GM21723 (cell line): ENCODE data around the gene TMEM201.

ENCODE experiments used
- ATAC-seq: cut with Tn5 transposase; IDR thresholded peaks from one replicate; pipeline ENCODE4 v1.9.1; 2021; ENCODE audit warnings: mild to moderate bottlenecking, moderate library complexity; ENCODE audit not compliant: unreplicated experiment

TMEM201 gene

DNA sequence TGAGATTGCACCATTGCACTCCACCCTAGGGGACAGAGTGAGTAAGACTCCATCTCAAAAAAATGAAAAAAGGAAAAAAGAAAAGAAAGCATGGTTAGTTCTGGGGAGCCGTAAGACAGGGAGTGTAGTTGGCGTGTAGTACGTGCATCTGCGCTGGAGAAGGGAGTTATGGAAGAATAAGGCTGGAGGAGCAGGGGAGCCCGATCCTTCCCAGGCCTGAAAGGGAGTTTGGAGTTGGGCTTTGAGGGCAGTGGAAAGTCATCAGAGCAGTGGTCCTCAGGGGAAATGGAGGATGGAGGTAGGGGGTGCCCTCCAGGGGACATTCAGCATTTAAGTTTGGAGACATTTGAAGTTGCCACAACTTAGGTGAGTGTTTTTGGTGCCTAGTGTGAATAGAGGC lies 11.3 kb upstream of the TMEM201 start:
- ATAC-seq: no peak

DNA sequence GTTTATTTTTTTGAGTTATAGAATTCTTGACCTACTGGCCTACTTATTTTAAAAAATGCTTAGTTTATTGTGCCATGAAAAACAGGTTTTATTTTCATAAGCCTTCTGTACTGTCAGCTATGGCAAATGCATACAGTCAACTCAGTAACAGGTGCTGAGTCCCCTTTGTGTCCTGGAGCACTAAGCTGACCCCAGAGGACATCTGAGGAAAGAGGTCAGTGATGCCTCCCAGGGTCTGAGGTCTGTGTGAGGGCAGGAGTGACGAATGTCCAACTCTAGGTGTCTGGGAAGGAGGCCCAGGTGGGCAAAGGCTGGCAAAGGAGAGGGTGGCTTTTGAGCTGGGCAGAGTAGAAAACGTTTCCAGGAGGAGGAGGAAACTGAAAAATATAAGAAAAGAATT lies 7.8 kb upstream of the TMEM201 start:
- ATAC-seq: no peak

DNA sequence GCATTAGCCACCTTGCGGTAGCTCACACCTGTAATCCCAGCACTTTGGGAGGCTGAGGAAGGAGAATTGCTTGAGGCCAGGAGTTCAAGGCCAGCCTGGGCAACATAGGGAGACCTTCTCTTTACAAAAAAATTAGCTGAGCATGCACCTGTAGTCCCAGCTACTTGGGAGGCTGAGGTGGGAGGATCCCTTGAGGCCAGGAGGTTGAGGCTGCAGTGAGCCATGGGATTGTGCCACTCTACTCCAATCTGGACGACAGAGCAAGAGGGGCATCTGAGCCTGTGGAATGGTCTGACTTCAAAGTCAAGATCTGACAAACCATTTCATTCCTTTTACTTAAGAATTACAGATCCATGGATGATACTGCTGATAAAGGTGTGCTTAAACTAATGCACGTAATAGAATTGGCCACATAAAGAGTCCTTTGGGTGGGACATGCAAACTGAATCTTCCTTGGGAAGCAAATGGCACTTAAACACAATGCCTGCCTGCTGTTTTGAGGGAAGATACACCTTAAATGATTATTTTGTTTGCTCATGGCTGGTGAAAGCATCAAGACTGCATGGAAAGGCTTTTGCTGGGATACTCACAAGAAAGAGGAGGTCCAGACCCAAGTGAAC lies 2.5 kb upstream of the TMEM201 start:
- no peak for ATAC-seq

GRCh38 chr1:9589144-9589718 lies 520 bp downstream of the TMEM201 start:
- peak; percentile 20 for ATAC-seq

- ATAC-seq: no peak
These were observed 1.0 kb downstream of the TMEM201 start for GRCh38 chr1:9589719-9590157.

DNA sequence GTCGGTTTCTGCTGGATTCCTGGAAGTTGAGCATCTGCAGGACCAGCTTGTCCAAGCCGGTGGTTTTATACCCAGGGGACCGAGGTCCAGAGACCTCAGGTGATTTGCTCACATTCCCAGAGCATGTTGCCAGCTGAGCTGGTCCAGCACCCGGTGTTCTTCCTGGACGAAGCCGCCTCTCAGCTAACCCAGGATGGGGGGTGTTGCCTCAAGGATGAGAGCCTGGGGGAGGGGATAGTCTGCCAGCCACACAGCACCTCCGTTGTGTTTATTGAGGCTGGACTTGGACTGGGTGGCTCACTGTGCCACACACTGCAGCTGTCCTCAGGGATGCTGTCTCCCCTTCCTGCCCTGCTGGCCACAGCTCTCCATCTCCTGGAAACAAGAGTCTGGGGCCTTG lies 1.5 kb downstream of the TMEM201 start:
- no peak for ATAC-seq

DNA sequence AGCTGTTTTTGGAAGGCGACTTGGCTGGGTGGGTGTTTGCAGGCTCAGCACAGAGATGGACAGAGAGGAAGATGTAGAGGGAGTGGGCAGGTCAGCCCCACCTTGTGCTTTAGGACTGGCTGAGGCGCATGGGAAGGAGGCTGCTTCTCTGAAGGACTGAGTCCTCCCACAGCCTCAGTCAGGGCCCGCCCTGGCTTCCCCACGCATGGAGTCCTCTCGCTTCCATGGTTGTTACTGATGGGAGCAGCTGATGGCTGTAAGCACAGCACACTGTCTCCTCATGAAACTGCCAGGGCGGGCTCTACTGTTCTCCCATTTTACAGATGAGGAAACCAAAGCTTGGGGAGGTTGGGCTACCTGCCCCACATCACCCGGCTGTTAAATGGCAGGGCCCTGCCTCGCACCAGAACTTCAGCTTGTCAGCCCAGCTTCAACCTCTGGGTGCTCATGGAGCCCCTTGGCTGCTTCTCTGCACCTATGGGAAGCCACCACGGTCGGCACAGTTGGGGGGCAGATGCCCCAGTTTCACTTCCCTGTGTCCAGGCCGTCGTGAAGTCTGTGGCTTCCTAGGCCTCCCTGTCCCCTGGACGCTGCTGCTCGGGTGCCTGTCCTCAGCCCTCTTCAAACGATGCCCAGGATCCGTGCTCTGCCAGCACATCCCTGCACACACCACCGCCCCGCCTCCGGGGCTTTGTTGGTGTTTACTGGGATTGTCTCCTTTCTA lies 2.4 kb downstream of the TMEM201 start:
- no peak for ATAC-seq

- ATAC-seq: no peak
These were observed 3.2 kb downstream of the TMEM201 start for GRCh38 chr1:9591669-9592509.

DNA sequence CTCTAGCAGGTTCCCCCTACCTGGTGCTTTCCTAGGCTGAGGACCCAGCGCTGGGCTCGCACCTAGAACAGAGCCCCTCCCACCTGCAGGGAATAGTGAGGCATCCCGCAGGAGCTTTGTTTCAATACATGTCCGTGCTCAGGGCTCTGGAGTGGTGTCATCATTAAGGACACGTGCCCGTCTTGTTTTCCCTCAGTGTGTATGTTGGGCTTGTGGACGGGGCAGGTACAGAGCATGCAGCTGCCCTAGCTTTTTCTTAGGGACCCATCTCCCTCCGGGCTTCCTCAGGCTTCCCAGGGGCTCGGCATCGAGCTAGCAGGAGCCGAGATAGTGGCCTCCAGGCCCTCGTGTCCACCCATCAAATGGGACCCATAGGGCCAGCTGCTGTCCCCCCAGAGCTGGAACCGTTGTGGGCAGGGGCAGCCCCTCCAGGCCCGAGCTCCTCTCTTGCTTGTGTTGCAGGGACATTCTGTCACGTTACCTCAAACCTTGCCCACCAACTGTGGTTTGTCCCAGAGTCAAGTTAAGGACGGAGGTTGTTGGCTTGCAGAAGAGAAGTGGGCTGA lies 3.9 kb downstream of the TMEM201 start:
- no peak for ATAC-seq

DNA sequence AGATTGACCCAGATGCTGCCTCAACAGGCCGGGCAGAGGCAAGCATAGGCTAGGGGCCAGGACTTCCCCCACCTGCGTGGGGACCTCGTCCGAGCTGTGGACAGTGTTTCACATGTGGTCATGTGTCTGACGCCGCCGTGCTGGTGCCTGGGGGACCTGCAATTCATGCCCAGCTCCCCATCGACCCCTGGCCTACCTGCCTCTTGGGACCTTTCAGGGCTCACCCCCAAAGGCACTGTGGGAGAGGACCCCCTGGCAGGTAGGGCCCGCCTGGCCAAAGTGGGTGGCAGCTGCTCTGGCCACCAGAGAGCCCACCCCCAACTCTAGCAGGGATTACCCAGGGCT lies 4.4 kb downstream of the TMEM201 start:
- no peak for ATAC-seq

DNA sequence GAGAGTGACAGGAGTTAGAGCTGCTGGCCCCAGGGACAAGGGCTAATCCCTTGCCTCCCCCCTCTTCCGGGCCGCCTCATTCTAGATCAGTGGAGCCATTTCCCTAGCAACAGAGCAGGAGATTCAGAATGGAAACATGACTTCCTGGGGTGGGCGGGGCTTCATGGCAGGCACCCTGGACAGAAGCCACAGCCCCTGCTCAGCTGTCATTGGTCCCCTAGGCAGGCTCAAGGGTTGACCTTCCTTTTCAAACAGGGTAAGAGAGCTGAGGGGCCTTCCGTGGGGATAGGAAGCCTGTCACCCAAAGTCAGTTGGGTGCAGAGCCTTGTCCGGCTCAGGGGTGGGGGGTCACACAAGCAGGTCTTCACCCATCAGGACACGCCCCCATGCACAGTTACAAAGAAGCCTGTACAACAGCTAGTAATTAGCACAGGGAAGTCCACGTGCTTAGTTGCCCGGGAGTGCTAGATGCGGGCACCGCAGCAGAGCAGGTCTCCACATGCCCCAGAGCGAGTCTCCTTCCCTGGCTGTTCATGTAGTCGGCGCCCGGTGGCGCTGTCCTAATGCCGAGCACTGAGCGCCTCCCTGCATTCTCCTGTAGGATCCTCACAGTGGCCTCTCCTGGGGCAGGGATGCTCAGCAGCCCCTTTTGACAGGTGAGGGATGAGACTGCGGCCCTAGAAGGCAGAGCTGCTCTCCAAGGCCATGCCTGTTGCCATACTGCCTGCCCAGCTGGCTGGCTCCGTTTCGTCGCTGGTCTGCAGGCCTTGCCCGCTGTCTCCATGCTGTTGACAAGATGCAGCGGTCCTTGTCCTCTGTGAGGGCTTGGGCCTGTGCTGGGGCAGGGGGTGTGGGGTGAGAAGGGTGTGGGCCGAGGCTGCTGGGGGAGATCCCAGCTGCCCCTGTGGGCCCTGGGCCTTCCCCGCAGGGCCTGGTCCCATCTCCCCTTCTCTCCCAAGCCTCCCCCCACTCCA lies 5.1 kb downstream of the TMEM201 start:
- ATAC-seq: no peak

DNA sequence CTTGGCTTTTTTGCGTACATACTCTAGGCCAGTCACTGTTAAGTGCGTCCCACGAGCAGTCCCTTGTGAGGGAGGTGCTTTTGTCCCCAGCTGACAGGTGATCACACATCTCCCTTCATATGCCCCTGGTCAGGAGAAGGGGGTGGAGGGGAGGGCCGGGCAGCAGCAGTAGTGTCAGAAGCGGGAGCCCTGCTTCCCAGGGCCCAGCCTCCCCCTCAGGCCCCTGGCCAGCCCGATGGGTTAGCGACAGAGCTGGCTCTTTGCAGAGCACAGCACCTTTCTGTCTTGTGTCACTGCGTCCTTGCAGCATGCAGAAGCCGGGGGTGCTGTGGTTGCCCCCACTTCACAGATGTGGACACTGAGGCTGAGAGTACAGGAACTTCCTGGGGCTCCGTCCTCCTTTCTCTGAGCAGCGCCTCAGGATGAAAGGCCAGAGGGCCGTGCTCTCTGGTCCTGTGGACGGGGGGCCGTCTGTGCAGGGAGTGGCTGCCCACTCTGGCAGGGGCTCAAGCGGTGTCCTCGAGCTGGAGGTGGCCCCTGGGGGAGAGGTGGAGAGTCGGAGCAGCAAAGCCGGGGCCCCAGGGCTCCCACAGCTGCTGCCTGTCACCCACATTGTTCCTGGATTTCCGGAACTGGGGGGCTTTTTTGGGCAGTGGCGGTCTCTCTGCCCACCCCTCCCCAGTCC lies 5.9 kb downstream of the TMEM201 start:
- ATAC-seq: no peak

GRCh38 chr1:9595156-9595967 lies 6.7 kb downstream of the TMEM201 start:
- no peak for ATAC-seq

DNA sequence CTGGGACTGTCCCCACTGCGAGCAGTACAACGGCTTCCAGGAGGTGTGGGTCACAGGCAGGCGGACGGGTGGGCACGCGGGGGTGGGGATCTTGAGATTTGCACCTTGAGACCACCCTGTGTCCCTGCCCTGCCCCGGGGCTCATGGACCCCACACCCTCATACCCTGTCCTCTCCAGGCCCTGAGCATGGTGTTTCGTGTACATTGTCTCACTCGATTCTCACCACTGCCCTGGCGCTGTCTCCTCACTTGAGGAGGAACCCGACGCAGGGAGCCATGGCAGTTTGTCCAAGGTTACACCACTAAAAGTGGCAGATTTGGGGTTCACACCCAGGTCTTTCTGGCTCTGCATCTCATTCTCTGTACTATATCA lies 7.2 kb downstream of the TMEM201 start:
- no peak for ATAC-seq

- no peak for ATAC-seq
These were observed 7.9 kb downstream of the TMEM201 start for GRCh38 chr1:9596415-9597123.

GRCh38 chr1:9597361-9598315 lies 8.9 kb downstream of the TMEM201 start:
- no peak for ATAC-seq

DNA sequence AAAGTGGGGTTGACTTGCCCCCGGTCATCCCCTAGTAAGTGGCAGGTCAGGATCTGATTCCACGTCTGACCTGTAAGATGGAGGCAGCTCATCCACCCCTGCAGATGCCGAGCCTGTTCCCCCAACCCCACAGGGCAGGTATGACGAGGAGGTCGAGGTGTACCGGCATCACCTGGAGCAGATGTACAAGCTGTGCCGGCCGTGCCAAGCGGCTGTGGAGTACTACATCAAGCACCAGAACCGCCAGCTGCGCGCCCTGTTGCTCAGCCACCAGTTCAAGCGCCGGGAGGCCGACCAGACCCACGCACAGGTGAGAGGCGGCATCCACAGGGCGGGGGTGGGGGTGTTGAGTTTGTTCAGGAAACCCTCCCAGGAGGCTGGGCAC lies 9.6 kb downstream of the TMEM201 start:
- ATAC-seq: no peak
